ENCODE measurements around the gene TNFSF12. TPM values are rescaled to one million over a fixed set of nuclear protein-coding genes. Genes with fewer than 3 reads are reported as not detected.

TNFSF12 gene
- total and polyA plus RNA-seq, 2 experiments from 2014 or later, result 18.7 to 21.9 TPM

DNA sequence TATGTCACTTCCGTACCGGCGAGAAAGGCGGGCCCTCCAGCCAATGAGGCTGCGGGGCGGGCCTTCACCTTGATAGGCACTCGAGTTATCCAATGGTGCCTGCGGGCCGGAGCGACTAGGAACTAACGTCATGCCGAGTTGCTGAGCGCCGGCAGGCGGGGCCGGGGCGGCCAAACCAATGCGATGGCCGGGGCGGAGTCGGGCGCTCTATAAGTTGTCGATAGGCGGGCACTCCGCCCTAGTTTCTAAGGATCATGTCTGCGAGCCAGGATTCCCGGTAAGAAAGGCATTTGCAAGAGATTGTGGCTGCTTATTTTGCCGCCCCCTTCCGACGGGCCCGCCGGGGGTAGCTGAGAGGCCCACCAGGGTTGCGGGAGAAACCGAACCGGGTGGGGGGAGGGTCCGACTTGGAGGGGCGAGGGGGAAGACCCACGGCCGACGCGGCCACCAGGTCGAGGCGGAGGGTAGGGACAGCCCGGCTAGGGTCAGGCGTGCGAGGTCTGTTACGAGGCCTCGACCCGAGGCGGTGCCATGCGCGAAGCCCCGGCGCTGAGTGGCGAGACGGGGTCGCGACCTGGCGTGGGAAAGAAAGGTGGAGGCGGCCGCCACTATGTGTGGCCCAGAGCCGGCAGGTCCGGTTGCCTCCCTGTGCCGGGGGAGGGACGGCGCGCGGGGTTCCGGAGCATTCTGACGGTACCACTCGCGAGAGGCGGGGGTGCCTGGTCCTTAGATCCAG lies 23.9 kb downstream of the TNFSF12 start:
- TF ChIP-seq EZH2 (IDR thresholded peaks at IDR 0.05; ENCODE audit: insufficient read depth, poor library complexity, severe bottlenecking), result no peak
- TF ChIP-seq EZH2phosphoT487 (IDR thresholded peaks at IDR 0.05; ENCODE audit: insufficient read depth, low read depth), result no peak
- peaks cover 36% of the 10 kb centered on the region for H3K36me3 ChIP-seq (ENCODE audit: low read depth)
- no peaks in the 10 kb centered on the region for H3K9me3 ChIP-seq (ENCODE audit: low read depth)
- peak overlapping the region; percentile 79 for H3K4me2 ChIP-seq (ENCODE audit: unreplicated experiment)
- WGBS, 2 experiments (ENCODE audit: low coverage in 1 of 2, low lambda C conversion rate in 2 of 2, missing lambda C conversion rate in 2 of 2), result 1 to 2% methylated on average over 47 to 53 of the region's 73 CpGs
- peaks cover 87% of the 10 kb centered on the region for H3K79me2 ChIP-seq (ENCODE audit: insufficient read depth)
- H3K4me1 ChIP-seq (ENCODE audit: insufficient read depth), result peaks cover 22% of the 10 kb centered on the region
- H4K20me1 ChIP-seq (ENCODE audit: insufficient read depth), result peaks cover 33% of the 10 kb centered on the region
- H3K9me2 ChIP-seq (ENCODE audit: insufficient read depth), result no peaks in the 10 kb centered on the region
- peak overlapping the region; percentile 96 for H3K27ac ChIP-seq
- no peaks in the 10 kb centered on the region for H3K27me3 ChIP-seq (replicated peaks; ENCODE audit: insufficient read depth)
- in situ Hi-C loops (cut with MboI), result no loop called here
- peak; percentile 100 for DNase-seq
- no peak overlapping the region for H2AFZ ChIP-seq
- H3K4me3 ChIP-seq, result peak overlapping the region; percentile 93
- H3K9ac ChIP-seq, result peak overlapping the region; percentile 99
- H3F3A ChIP-seq (ENCODE audit: insufficient read depth), result peaks cover 50% of the 10 kb centered on the region

GRCh38 chr17:7573324-7574080 lies 24.6 kb downstream of the TNFSF12 start:
- no peak for TF ChIP-seq EZH2phosphoT487 (IDR thresholded peaks at IDR 0.05; ENCODE audit: insufficient read depth, low read depth)
- TF ChIP-seq EZH2 (IDR thresholded peaks at IDR 0.05; ENCODE audit: insufficient read depth, poor library complexity, severe bottlenecking), result no peak
- peaks cover 33% of the 10 kb centered on the region for H4K20me1 ChIP-seq (ENCODE audit: insufficient read depth)
- peak overlapping the region; percentile 96 for H3K27ac ChIP-seq
- peak overlapping the region; percentile 99 for H3K9ac ChIP-seq
- peak overlapping the region; percentile 79 for H3K4me2 ChIP-seq (ENCODE audit: unreplicated experiment)
- in situ Hi-C loops (cut with MboI), result no loop called here
- H3K27me3 ChIP-seq (replicated peaks; ENCODE audit: insufficient read depth), result no peaks in the 10 kb centered on the region
- no peak overlapping the region for H2AFZ ChIP-seq
- no peaks in the 10 kb centered on the region for H3K9me2 ChIP-seq (ENCODE audit: insufficient read depth)
- peak; percentile 95 for DNase-seq
- peaks cover 84% of the 10 kb centered on the region for H3K79me2 ChIP-seq (ENCODE audit: insufficient read depth)
- H3K9me3 ChIP-seq (ENCODE audit: low read depth), result no peaks in the 10 kb centered on the region
- H3K4me3 ChIP-seq, result peak overlapping the region; percentile 93
- H3F3A ChIP-seq (ENCODE audit: insufficient read depth), result peaks cover 57% of the 10 kb centered on the region
- WGBS, 2 experiments (ENCODE audit: low coverage in 1 of 2, low lambda C conversion rate in 2 of 2, missing lambda C conversion rate in 2 of 2), result 0 to 1% methylated on average over 58 to 64 of the region's 71 CpGs
- peaks cover 42% of the 10 kb centered on the region for H3K36me3 ChIP-seq (ENCODE audit: low read depth)
- peaks cover 23% of the 10 kb centered on the region for H3K4me1 ChIP-seq (ENCODE audit: insufficient read depth)

DNA sequence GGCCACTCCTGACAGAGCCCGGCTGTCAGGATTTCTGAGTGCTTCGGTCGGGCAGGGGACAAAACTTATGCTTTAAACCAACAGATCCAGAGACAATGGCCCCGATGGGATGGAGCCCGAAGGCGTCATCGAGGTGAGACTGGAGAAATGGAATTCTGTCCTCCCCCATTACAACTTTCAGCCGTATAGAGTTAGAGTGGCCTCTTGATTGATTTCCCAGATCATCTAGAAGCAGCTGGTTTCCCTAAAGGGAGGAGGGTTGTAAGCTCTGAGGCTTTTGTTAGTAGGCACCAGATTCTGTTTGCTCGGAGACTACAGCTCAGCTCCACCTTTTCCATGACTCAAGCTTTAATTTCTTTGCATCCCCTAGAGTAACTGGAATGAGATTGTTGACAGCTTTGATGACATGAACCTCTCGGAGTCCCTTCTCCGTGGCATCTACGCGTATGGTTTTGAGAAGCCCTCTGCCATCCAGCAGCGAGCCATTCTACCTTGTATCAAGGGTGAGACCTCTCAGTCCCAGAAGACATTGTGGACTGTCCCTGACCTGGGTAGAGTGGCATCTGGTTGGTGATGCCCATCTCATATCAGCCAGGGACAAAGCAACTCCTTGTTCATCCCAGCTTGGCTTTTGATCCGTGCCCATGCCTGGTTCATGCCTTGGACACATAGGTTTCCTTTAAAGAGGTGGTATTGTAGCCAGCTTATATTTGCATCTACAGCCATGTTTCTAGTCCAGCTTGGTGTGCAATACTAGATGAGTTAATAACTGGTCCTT lies 25.5 kb downstream of the TNFSF12 start:
- TF ChIP-seq EZH2 (IDR thresholded peaks at IDR 0.05; ENCODE audit: insufficient read depth, poor library complexity, severe bottlenecking) (no peak), EZH2phosphoT487 (IDR thresholded peaks at IDR 0.05; ENCODE audit: insufficient read depth, low read depth) (no peak)
- H3K79me2 ChIP-seq (ENCODE audit: insufficient read depth), result peaks cover 76% of the 10 kb centered on the region
- peak overlapping the region; percentile 96 for H3K27ac ChIP-seq
- peaks cover 30% of the 10 kb centered on the region for H3K4me1 ChIP-seq (ENCODE audit: insufficient read depth)
- H3K4me3 ChIP-seq, result peak overlapping the region; percentile 93
- H3K9ac ChIP-seq, result peak overlapping the region; percentile 99
- no peaks in the 10 kb centered on the region for H3K9me2 ChIP-seq (ENCODE audit: insufficient read depth)
- no peaks in the 10 kb centered on the region for H3K27me3 ChIP-seq (replicated peaks; ENCODE audit: insufficient read depth)
- in situ Hi-C loops (cut with MboI), result no loop called here
- peaks cover 44% of the 10 kb centered on the region for H3K36me3 ChIP-seq (ENCODE audit: low read depth)
- H4K20me1 ChIP-seq (ENCODE audit: insufficient read depth), result peaks cover 33% of the 10 kb centered on the region
- no peaks in the 10 kb centered on the region for H3K9me3 ChIP-seq (ENCODE audit: low read depth)
- DNase-seq, result peak; percentile 54
- no peak overlapping the region for H2AFZ ChIP-seq
- peaks cover 62% of the 10 kb centered on the region for H3F3A ChIP-seq (ENCODE audit: insufficient read depth)
- peak overlapping the region; percentile 79 for H3K4me2 ChIP-seq (ENCODE audit: unreplicated experiment)
- WGBS, 2 experiments (ENCODE audit: low coverage in 1 of 2, low lambda C conversion rate in 2 of 2, missing lambda C conversion rate in 2 of 2), result 6% methylated on average over 14 to 15 of the region's 15 CpGs

- H3K4me3 ChIP-seq, result peak overlapping the region; percentile 93
- H3K9me2 ChIP-seq (ENCODE audit: insufficient read depth), result no peaks in the 10 kb centered on the region
- in situ Hi-C loops (cut with MboI), result no loop called here
- H3F3A ChIP-seq (ENCODE audit: insufficient read depth), result peaks cover 63% of the 10 kb centered on the region
- 44 to 56% methylated on average over 1 of the region's 1 CpG for WGBS, 2 experiments (ENCODE audit: low coverage in 1 of 2, low lambda C conversion rate in 2 of 2, missing lambda C conversion rate in 2 of 2)
- H3K27me3 ChIP-seq (replicated peaks; ENCODE audit: insufficient read depth), result no peaks in the 10 kb centered on the region
- no peak for TF ChIP-seq EZH2phosphoT487 (IDR thresholded peaks at IDR 0.05; ENCODE audit: insufficient read depth, low read depth)
- TF ChIP-seq EZH2 (IDR thresholded peaks at IDR 0.05; ENCODE audit: insufficient read depth, poor library complexity, severe bottlenecking), result no peak
- DNase-seq, result peak; percentile 58
- peaks cover 44% of the 10 kb centered on the region for H3K36me3 ChIP-seq (ENCODE audit: low read depth)
- H3K4me1 ChIP-seq (ENCODE audit: insufficient read depth), result peaks cover 37% of the 10 kb centered on the region
- peak overlapping the region; percentile 96 for H3K27ac ChIP-seq
- H3K4me2 ChIP-seq (ENCODE audit: unreplicated experiment), result peak overlapping the region; percentile 79
- no peaks in the 10 kb centered on the region for H3K9me3 ChIP-seq (ENCODE audit: low read depth)
- peaks cover 75% of the 10 kb centered on the region for H3K79me2 ChIP-seq (ENCODE audit: insufficient read depth)
- peaks cover 33% of the 10 kb centered on the region for H4K20me1 ChIP-seq (ENCODE audit: insufficient read depth)
- no peak overlapping the region for H2AFZ ChIP-seq
- H3K9ac ChIP-seq, result peak overlapping the region; percentile 99
These were observed 26.6 kb downstream of the TNFSF12 start for GRCh38 chr17:7575481-7575883.

Measured in GM23248 (cell line).